HepG2 (cell line): ENCODE results near the gene RBPJ. TPM values are rescaled to one million over a fixed set of nuclear protein-coding genes. Genes with fewer than 3 reads are reported as not detected.

Experiments used
- ATAC-seq: fragments of 200-7000 bp; cut with Tn5 transposase; 3 replicates; pipeline ENCODE4 v1.9.1; 2020; ENCODE audit warnings: mild to moderate bottlenecking, moderate library complexity
- BruUV-seq: library from RNA; stranded (reverse); fragments of 400-500 nt; replicated peaks from 2 replicates; lab custom pipeline; 2021; lab: Mats Ljungman, UMichigan
- CTCF ChIA-PET: fragments of 300-600 bp; formaldehyde crosslinking; extraction: SDS; loops from one replicate; lab custom pipeline; 2021; ENCODE audit warnings: low total read pairs, inconsistent platforms, low intra/inter-chr PET ratio; lab: Yijun Ruan, JAX
- POLR2A ChIA-PET: fragments of 350-600 bp; sonication (Branson Sonifier 250); formaldehyde crosslinking; loops from one replicate; lab custom pipeline; 2020; ENCODE audit warnings: antibody characterized with exemption, inconsistent platforms; lab: Yijun Ruan, JAX
- DNase-seq: peaks from one replicate; pipeline ENCODE4 v3.0.0-alpha.2; 2015; ENCODE audit warnings: low spot score
- FAIRE-seq: peaks from 3 replicates; lab custom pipeline; 2011; peaks lifted over from hg19 to GRCh38; lab: Jason Lieb, UNC
- H2AFZ ChIP-seq: one replicate; pipeline ENCODE4 v1.6.1; 2011; ENCODE audit warnings: low read length, inconsistent platforms
- H3K27ac ChIP-seq: fragments of 300-600 bp; 3 replicates; pipeline ENCODE4 v1.8.0; 2011; ENCODE audit warnings: mixed run types, mild to moderate bottlenecking, mixed read lengths, low read length, inconsistent platforms; ENCODE audit not compliant: insufficient read depth; ENCODE audit errors: extremely low read length
- H3K27me3 ChIP-seq, 2 experiments: fragments of 200-600 bp in 1 of 2; 2 replicates in 1 of 2; 3 replicates in 1 of 2; pipeline versions ENCODE4 v1.6.0 to v1.8.0; 2011; ENCODE audit warnings: low read length in 2 of 2, mild to moderate bottlenecking in 2 of 2, moderate library complexity in 2 of 2, inconsistent platforms in 1 of 2; ENCODE audit not compliant: insufficient read depth in 2 of 2, control insufficient read depth in 1 of 2
- H3K36me3 ChIP-seq, 2 experiments: fragments of 200-600 bp in 1 of 2; replicated peaks in 1 of 2; 2 replicates in 1 of 2; 3 replicates in 1 of 2; pipeline versions ENCODE4 v1.5.1 to v1.8.0; 2011; ENCODE audit warnings: low read length in 2 of 2, inconsistent platforms in 1 of 2; ENCODE audit not compliant: insufficient read depth in 2 of 2, control insufficient read depth in 1 of 2
- H3K4me1 ChIP-seq: 2 replicates; pipeline ENCODE4 v1.5.1; 2012; ENCODE audit warnings: low read length, inconsistent platforms; ENCODE audit not compliant: insufficient read depth
- H3K4me2 ChIP-seq: 2 replicates; pipeline ENCODE4 v1.6.0; 2011; ENCODE audit warnings: low read depth, low read length, inconsistent platforms
- H3K4me3 ChIP-seq, 3 experiments: fragments of 200-600 bp in 1 of 3; sonication (generic), shearing (Covaris generic) in 1 of 3; replicated peaks in 1 of 3; 2 replicates each; pipeline ENCODE4 v1.5.1; 2011 to 2016; ENCODE audit warnings: low read length in 3 of 3, inconsistent platforms in 2 of 3, low read depth in 2 of 3, mild to moderate bottlenecking in 2 of 3, control low read depth in 1 of 3, mixed read lengths in 1 of 3; ENCODE audit not compliant: insufficient read depth in 1 of 3
- H3K79me2 ChIP-seq: one replicate; pipeline ENCODE4 v1.6.1; 2011; ENCODE audit warnings: low read length, inconsistent platforms; ENCODE audit not compliant: insufficient read depth
- H3K9ac ChIP-seq: 2 replicates; pipeline ENCODE4 v1.6.0; 2011; ENCODE audit warnings: mild to moderate bottlenecking, low read depth, low read length, inconsistent platforms; ENCODE audit not compliant: insufficient read depth
- H3K9me3 ChIP-seq: 2 replicates; pipeline ENCODE4 v1.5.1; 2012; ENCODE audit warnings: mild to moderate bottlenecking, low read length
- H4K20me1 ChIP-seq: 2 replicates; pipeline ENCODE4 v1.6.0; 2011; ENCODE audit warnings: inconsistent platforms, mild to moderate bottlenecking, low read length, moderate library complexity; ENCODE audit not compliant: insufficient read depth
- CENPT ChIP-seq: sonication (generic); formaldehyde crosslinking; IDR thresholded peaks from 2 replicates; pipeline ENCODE4 v1.8.0; 2022; ENCODE audit warnings: low read depth, mild to moderate bottlenecking, moderate library complexity, missing genetic modification reagents
- FOSL1 ChIP-seq: sonication (generic); formaldehyde crosslinking; IDR thresholded peaks from 2 replicates; pipeline ENCODE4 v1.9.0; 2021; ENCODE audit warnings: missing genetic modification reagents, borderline replicate concordance
- FOXK2 ChIP-seq: fragments of 450-650 bp; IDR thresholded peaks from 2 replicates; pipeline ENCODE4 v1.6.1; 2016
- GATA4 ChIP-seq: sonication (generic); IDR thresholded peaks from 2 replicates; pipeline ENCODE4 v1.6.1; 2016; ENCODE audit warnings: antibody characterized with exemption, low read depth, borderline replicate concordance
- HES4 ChIP-seq: sonication (generic); formaldehyde crosslinking; IDR thresholded peaks from 2 replicates; pipeline ENCODE4 v1.9.0; 2021; ENCODE audit warnings: mild to moderate bottlenecking, missing genetic modification reagents, borderline replicate concordance
- HNRNPLL ChIP-seq: fragments of 200-400 bp; formaldehyde crosslinking; IDR thresholded peaks from 2 replicates; pipeline ENCODE4 v1.6.1; 2017; ENCODE audit warnings: mild to moderate bottlenecking, low read depth, low read length; ENCODE audit not compliant: poor library complexity, severe bottlenecking
- NR0B2 ChIP-seq: sonication (generic); formaldehyde crosslinking; IDR thresholded peaks from 2 replicates; pipeline ENCODE4 v1.4.0; 2020; ENCODE audit warnings: mild to moderate bottlenecking, missing genetic modification reagents
- SMARCE1 ChIP-seq: fragments of 450-650 bp; IDR thresholded peaks from 2 replicates; pipeline ENCODE4 v1.6.1; 2017; ENCODE audit warnings: borderline replicate concordance
- STAG1 ChIP-seq: sonication (generic); formaldehyde crosslinking; IDR thresholded peaks from 2 replicates; pipeline ENCODE4 v1.4.0; 2020; ENCODE audit warnings: missing genetic modification reagents
- TSC22D2 ChIP-seq: sonication (generic); formaldehyde crosslinking; IDR thresholded peaks from 2 replicates; pipeline ENCODE4 v1.5.1; 2020; ENCODE audit warnings: missing genetic modification reagents, mild to moderate bottlenecking, borderline replicate concordance
- USF2 ChIP-seq, 2 experiments: sonication (generic) in 1 of 2; formaldehyde crosslinking in 1 of 2; IDR thresholded peaks; 2 replicates each; pipeline versions ENCODE4 v1.5.1 to v1.6.1; 2011 to 2020; ENCODE audit warnings: borderline replicate concordance in 1 of 2, low read depth in 1 of 2, low read length in 1 of 2, mild to moderate bottlenecking in 1 of 2, missing genetic modification reagents in 1 of 2, moderate library complexity in 1 of 2
- ZKSCAN8 ChIP-seq: IDR thresholded peaks from 2 replicates; pipeline ENCODE4 v1.6.1; 2016; ENCODE audit warnings: borderline replicate concordance, missing genetic modification reagents, missing compliant biosample characterization
- ZNF343 ChIP-seq: sonication (generic); formaldehyde crosslinking; IDR thresholded peaks from 2 replicates; pipeline ENCODE4 v1.4.0; 2020; ENCODE audit warnings: mild to moderate bottlenecking, missing genetic modification reagents
- ZNF546 ChIP-seq: sonication (generic); formaldehyde crosslinking; conservative IDR thresholded peaks from 2 replicates; pipeline ENCODE4 v1.8.1; 2023; ENCODE audit warnings: mild to moderate bottlenecking, missing genetic modification reagents
- ZNF569 ChIP-seq: sonication (generic); formaldehyde crosslinking; IDR thresholded peaks from 2 replicates; pipeline ENCODE4 v1.5.0; 2020; ENCODE audit warnings: mild to moderate bottlenecking, missing genetic modification reagents, moderate library complexity, borderline replicate concordance
- ZNF598 ChIP-seq: sonication (generic); formaldehyde crosslinking; IDR thresholded peaks from 2 replicates; pipeline ENCODE4 v1.5.1; 2020; ENCODE audit warnings: mild to moderate bottlenecking, missing genetic modification reagents, borderline replicate concordance
- WGBS: methylation state at CpG from one replicate; pipeline ENCODE4 v1.1.6; 2017; ENCODE audit warnings: low lambda C conversion rate; 5-methylcytosine and 5-hydroxymethylcytosine counted together
- in situ Hi-C: cut with HindIII; loops from 2 replicates; pipeline ENCODE4 v1.10.0; 2017; ENCODE audit warnings: low pct_unique_long_range_greater_than_20kb; ENCODE audit not compliant: extremely low pct_ligation_motif_present
- intact Hi-C: fragments of 100-400 bp; cut with micrococcal nuclease; formaldehyde crosslinking; loops from one replicate; pipeline ENCODE4 v1.10.0; 2022; ENCODE audit not compliant: unreplicated experiment
- polyA plus RNA-seq, 8 experiments: library from polyadenylated mRNA; depleted of rRNA in 3 of 8; stranded (reverse) in 7 of 8; unstranded in 1 of 8; fragments of >200 nt; fragmentation: Illumina TruSeq in 4 of 8; extraction: Trizol in 4 of 8; gene quantifications; 2 replicates each; pipeline versions ENCODE4 v1.2.1 to v1.2.3, GENCODE V29; 2011 to 2016; ENCODE audit warnings: low read depth in 4 of 8, missing spikeins in 1 of 8, mixed read lengths in 1 of 8; ENCODE audit not compliant: insufficient read depth in 1 of 8
- total RNA-seq, 5 experiments: library from RNA; depleted of rRNA; stranded (reverse); fragments of >200 nt; fragmentation: Illumina TruSeq; extraction: Trizol; gene quantifications; 2 replicates each; pipeline ENCODE4 v1.2.3, GENCODE V29; 2016; ENCODE audit warnings: low read depth in 1 of 5

Gene RBPJ
- total and polyA plus RNA-seq, 2 of the 13 experiments (the other 11 are each of a cell fraction or from before 2014, with no cell fraction given) = 25.9 to 33.2 TPM

- H3K27me3 ChIP-seq = no peaks in the 10 kb centered on the region
- 92% methylated on average over 9 of the region's 9 CpGs for WGBS
- in situ Hi-C loops = loop anchor here (25.0 kb wide), 1 partner anchor 382 kb away; no protein-coding TSS in a partner anchor
- H3K36me3 ChIP-seq = peaks cover 9 to 39% of the 10 kb centered on the region in 2 experiments
- H3K4me2 ChIP-seq = no peak overlapping the region
- DNase-seq (no peak), FAIRE-seq (no peak), ATAC-seq (no peak)
- no peaks in the 10 kb centered on the region for H3K9me3 ChIP-seq
- no peaks in the 10 kb centered on the region for H4K20me1 ChIP-seq
- no peak for TF ChIP-seq USF2 (IDR thresholded peaks at IDR 0.05; ENCODE audit: low read depth, low read length)
- no peak for TF ChIP-seq USF2 (CRISPR knock-in tag; IDR thresholded peaks at IDR 0.05; ENCODE audit: borderline replicate concordance)
- TF ChIP-seq NR0B2 (CRISPR knock-in tag) = no peak
- no peak for TF ChIP-seq ZNF569 (CRISPR knock-in tag)
- no peak for TF ChIP-seq GATA4
- TF ChIP-seq ZNF343 = no peak
- no peak for TF ChIP-seq HNRNPLL
- TF ChIP-seq FOXK2 = no peak
- TF ChIP-seq TSC22D2 (CRISPR knock-in tag) = no peak
- TF ChIP-seq STAG1 (CRISPR knock-in tag) = no peak
- no peak for TF ChIP-seq SMARCE1
- no peak for TF ChIP-seq ZKSCAN8 (CRISPR knock-in tag)
- no peak for TF ChIP-seq CENPT
- TF ChIP-seq HES4 (CRISPR knock-in tag) = no peak
- TF ChIP-seq ZNF546 (CRISPR knock-in tag) = no peak
- no peak for TF ChIP-seq FOSL1 (CRISPR knock-in tag)
- TF ChIP-seq ZNF598 (CRISPR knock-in tag) = no peak
- H3K79me2 ChIP-seq = no peaks in the 10 kb centered on the region
- H2AFZ ChIP-seq = no peak overlapping the region
- intact Hi-C loops = no loop called here
- no peaks in the 10 kb centered on the region for H3K4me1 ChIP-seq
- no peak overlapping the region for H3K4me3 ChIP-seq
- ChIA-PET POLR2A (no interaction called here), CTCF (no interaction called here)
- no TSS peak for BruUV-seq
- no peak overlapping the region for H3K27ac ChIP-seq
- H3K9ac ChIP-seq = no peak overlapping the region
Measured at GRCh38 chr4:26418850-26419249, 98.0 kb downstream of the RBPJ start.
